GM10266 (cell line): ENCODE results near the gene SFMBT2.

Experiments used
- DNase-seq: peaks from one replicate; pipeline ENCODE4 v3.0.0; 2012; ENCODE audit errors: extremely low spot score
- TF ChIP-seq, protein P1 (sequence below): IDR thresholded peaks from 2 replicates; pipeline ENCODE4 v1.5.1; 2012; ENCODE audit warnings: mild to moderate bottlenecking, low read depth; ENCODE audit not compliant: control insufficient read depth, insufficient read depth; ENCODE audit errors: missing control alignments

The SFMBT2 gene

DNA sequence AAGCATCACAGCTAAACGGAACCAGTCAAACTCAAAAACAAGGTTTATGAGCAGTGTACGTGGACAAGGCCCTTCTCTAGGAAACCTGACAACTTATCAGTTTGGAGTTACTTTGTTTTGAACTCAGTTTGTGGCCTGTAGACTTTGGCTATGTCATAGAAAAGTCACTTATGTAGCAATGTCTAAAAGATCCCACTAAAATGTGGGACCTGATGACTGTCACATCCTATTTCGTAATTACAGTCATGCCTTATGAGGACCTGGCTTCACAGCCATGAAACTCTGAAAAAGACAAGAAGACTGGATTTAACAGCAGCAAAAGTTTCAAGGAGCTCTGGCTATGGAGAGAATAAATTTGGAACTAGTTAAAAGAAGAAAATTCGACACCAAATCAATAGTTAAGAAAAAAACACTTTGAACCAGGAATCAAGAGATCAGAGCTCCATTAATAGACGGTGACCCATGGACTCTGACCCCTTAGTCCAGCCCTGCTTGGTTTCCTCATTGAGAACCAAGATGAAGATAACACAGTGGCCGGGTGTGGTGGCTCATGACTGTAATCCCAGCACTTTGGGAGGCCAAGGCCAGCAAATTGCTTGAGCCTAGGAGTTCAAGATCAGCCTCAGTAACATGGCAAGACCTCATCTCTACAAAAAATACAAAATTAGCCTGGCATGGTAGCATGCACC, 204.3 kb downstream of the SFMBT2 start:
- TF ChIP-seq, protein P1, sequence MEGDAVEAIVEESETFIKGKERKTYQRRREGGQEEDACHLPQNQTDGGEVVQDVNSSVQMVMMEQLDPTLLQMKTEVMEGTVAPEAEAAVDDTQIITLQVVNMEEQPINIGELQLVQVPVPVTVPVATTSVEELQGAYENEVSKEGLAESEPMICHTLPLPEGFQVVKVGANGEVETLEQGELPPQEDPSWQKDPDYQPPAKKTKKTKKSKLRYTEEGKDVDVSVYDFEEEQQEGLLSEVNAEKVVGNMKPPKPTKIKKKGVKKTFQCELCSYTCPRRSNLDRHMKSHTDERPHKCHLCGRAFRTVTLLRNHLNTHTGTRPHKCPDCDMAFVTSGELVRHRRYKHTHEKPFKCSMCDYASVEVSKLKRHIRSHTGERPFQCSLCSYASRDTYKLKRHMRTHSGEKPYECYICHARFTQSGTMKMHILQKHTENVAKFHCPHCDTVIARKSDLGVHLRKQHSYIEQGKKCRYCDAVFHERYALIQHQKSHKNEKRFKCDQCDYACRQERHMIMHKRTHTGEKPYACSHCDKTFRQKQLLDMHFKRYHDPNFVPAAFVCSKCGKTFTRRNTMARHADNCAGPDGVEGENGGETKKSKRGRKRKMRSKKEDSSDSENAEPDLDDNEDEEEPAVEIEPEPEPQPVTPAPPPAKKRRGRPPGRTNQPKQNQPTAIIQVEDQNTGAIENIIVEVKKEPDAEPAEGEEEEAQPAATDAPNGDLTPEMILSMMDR, result no peak
- DNase-seq, result no peak

DNA sequence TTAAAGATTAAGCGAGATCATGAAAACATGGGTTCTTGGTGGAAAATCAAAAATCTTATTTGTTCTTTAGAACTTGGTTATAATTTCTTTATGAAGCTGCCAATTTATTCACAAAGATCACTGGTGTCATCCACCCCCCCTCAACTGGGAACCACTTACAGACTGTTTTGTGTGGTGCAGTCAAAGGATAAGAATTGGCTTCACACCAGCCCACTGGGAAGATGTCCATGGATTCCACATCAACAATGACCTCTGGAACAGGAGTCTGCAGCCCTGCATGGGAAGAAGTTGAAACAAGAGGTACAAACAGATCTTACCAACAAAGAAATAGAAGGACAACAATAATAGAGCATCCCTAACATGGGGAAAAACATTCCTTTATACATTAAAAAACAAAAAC, 205.2 kb downstream of the SFMBT2 start:
- TF ChIP-seq, protein P1, result no peak
- DNase-seq, result no peak

DNA sequence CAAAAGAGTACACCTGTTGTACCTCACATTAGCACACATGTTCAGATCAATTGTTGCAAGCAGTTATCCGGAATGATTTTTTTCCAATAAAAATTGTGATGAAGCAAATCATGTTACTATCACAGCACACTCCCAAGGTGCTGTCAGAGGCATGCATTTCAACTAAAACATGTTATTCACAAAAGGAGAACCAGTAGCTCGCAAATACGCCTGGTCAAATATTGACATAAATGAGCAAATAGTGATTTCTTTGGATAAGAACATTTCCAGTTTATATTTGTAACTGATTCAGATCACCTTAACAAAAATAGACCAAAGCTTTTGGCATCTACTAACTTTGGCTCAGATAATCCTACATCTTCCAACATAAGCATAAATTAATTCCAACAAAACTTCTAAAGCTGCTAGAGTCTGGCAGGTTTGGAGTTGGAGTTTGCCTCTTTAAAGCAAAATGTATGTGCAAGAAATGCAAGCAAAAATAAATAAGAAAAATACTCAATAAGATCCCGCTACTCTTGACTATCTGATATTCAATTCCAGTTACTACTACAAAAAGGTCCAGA, 208.0 kb downstream of the SFMBT2 start:
- no peak for DNase-seq

DNA sequence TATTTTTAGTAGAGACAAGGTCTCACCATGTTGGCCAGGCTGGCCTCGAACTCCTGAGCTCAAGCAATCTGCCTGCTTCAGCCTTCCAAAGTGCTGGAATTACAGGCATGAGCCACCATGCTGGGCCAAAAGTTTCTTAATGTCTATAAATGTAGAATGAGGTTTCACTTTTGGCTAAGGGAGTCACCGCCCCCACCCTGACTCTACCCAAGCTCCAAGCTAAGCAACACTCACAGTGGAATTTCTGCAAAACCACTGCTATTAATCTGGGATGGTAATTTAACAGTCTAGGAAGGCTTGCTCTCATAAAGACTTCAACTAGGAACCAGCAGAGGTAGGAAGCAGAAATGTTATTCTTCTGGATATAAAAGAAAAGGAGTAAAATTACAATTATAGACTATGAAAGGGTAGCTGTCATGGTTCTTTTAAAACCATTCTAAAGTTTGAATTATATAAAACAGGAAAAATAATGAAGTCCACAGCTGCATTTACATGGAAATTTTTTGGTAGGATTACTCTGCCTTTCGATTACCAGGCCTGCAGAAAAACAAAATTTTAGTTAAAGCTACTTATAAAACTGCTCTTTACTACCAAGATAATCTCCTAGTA, 211.6 kb downstream of the SFMBT2 start:
- TF ChIP-seq, protein P1, result no peak
- no peak for DNase-seq

More for the DNA sequence above, 208.0 kb downstream of the SFMBT2 start:
- TF ChIP-seq, protein P1, result no peak

DNA sequence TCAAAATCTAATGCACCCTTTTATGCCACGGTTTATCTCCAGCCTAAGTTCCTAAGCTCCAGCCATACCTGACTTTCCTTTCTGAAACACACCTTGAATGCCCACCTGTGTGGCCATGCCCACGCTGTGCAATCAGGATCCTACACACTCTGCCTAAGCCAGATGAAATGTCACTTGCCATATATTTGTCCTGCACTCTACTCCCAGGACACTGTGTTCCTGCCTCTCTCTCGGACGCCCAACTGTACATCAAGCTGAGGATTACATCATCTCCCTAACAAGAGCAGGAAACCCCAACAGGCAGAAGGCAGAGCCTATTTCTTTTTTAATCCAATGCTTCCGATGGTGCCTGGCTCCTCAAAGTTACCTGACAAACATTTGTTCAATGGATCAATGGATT, 214.6 kb downstream of the SFMBT2 start:
- TF ChIP-seq, protein P1, result no peak
- no peak for DNase-seq

DNA sequence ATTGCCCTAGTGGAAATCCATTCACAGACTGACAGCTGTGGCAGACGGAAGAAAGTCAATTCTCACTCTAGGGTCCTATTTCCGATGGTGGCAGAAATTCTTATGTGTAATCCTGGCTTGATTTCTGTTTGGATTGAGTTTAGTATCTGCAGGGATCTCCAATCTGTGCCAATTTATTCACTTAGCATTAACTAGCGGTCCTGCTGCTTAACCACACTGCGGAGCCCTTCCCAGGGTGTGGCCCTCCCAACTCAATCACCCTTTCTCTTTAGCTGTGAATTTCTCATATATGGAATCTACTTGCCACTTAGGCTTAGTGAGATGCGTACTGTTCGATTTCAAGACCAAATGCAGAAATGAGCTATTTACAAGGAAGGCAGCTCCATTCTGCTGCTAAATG, 215.7 kb downstream of the SFMBT2 start:
- DNase-seq, result no peak
- TF ChIP-seq, protein P1, result no peak

DNA sequence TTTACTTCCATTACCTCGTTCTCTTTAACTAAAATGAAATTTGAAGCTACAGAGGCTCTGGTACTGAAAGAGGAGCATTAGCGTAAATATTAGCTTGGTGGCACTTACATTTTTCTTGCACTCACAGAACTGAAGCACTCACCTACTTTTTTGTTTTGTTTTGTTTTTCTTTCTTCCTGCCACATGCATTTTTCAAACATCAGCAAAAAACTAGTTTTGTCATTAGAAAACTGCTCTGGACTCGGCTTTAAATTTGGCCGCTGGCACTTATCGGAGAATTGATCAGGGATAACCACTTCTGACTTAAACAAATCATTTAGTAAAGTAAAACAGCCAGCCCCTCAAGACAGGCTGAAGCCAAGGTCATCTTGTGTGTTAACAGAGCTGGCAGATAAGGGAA, 216.3 kb downstream of the SFMBT2 start:
- TF ChIP-seq, protein P1, result no peak
- no peak for DNase-seq
